ENCODE results near the gene PPP1R15B.

Gene PPP1R15B

GRCh38 chr1:204417074-204417997, 5.7 kb upstream of the PPP1R15B start:
- Histone ChIP-seq H3K9me3 (ENCODE audit: control insufficient read depth, insufficient read depth, low read depth, low read length) (no peaks in the 10 kb centered on the region), H3K36me3 (ENCODE audit: control insufficient read depth, insufficient read depth, low read length) (0 out of 2 replicates have a peak, but pooled peaks cover 4% of the 10 kb centered on the region), H3K27me3 (ENCODE audit: control insufficient read depth, insufficient read depth, low read length) (no peaks in the 10 kb centered on the region), H3K4me1 (ENCODE audit: control insufficient read depth, insufficient read depth, low read length) (peaks cover 22% of the 10 kb centered on the region), H3K27ac (ENCODE audit: low read depth, low read length) (peak overlapping the region; percentile 29; the same call in 1 of the 2 replicates), H3K4me3 (ENCODE audit: low read depth, low read length) (no peak overlapping the region), H3K9ac (ENCODE audit: low read length) (no peak overlapping the region)

- Histone ChIP-seq H3K9ac (ENCODE audit: low read length) (no peak overlapping the region), H3K4me3 (ENCODE audit: low read depth, low read length) (no peak overlapping the region), H3K27me3 (ENCODE audit: control insufficient read depth, insufficient read depth, low read length) (no peaks in the 10 kb centered on the region), H3K27ac (ENCODE audit: low read depth, low read length) (no peak overlapping the region), H3K36me3 (ENCODE audit: control insufficient read depth, insufficient read depth, low read length) (0 out of 2 replicates have a peak, but pooled peaks cover 4% of the 10 kb centered on the region), H3K4me1 (ENCODE audit: control insufficient read depth, insufficient read depth, low read length) (peaks cover 25% of the 10 kb centered on the region), H3K9me3 (ENCODE audit: control insufficient read depth, insufficient read depth, low read depth, low read length) (no peaks in the 10 kb centered on the region)
Observed at GRCh38 chr1:204416589-204417073, 5.0 kb upstream of the PPP1R15B start.

GRCh38 chr1:204415351-204415750, 3.7 kb upstream of the PPP1R15B start:
- Histone ChIP-seq H3K4me3 (ENCODE audit: low read depth, low read length) (no peak overlapping the region), H3K4me1 (ENCODE audit: control insufficient read depth, insufficient read depth, low read length) (peaks cover 22% of the 10 kb centered on the region), H3K9me3 (ENCODE audit: control insufficient read depth, insufficient read depth, low read depth, low read length) (no peaks in the 10 kb centered on the region), H3K27ac (ENCODE audit: low read depth, low read length) (no peak overlapping the region), H3K36me3 (ENCODE audit: control insufficient read depth, insufficient read depth, low read length) (peaks cover 3% of the 10 kb centered on the region), H3K27me3 (ENCODE audit: control insufficient read depth, insufficient read depth, low read length) (no peaks in the 10 kb centered on the region), H3K9ac (ENCODE audit: low read length) (no peak overlapping the region)

GRCh38 chr1:204414016-204414415, 2.4 kb upstream of the PPP1R15B start:
- H3K9ac ChIP-seq (ENCODE audit: low read length) = no peak overlapping the region
- H3K27ac ChIP-seq (ENCODE audit: low read depth, low read length) = no peak overlapping the region
- H3K4me3 ChIP-seq (ENCODE audit: low read depth, low read length) = no peak overlapping the region
- no peaks in the 10 kb centered on the region for H3K27me3 ChIP-seq (ENCODE audit: control insufficient read depth, insufficient read depth, low read length)
- H3K4me1 ChIP-seq (ENCODE audit: control insufficient read depth, insufficient read depth, low read length) = peaks cover 15% of the 10 kb centered on the region
- peaks cover 16% of the 10 kb centered on the region for H3K36me3 ChIP-seq (ENCODE audit: control insufficient read depth, insufficient read depth, low read length)
- H3K9me3 ChIP-seq (ENCODE audit: control insufficient read depth, insufficient read depth, low read depth, low read length) = no peaks in the 10 kb centered on the region

- Histone ChIP-seq H3K27me3 (ENCODE audit: control insufficient read depth, insufficient read depth, low read length) (no peaks in the 10 kb centered on the region), H3K27ac (ENCODE audit: low read depth, low read length) (0 out of 2 replicates have a peak overlapping the region, but pooled peaks have one; percentile 15), H3K36me3 (ENCODE audit: control insufficient read depth, insufficient read depth, low read length) (peaks cover 17% of the 10 kb centered on the region), H3K9ac (ENCODE audit: low read length) (no peak overlapping the region), H3K4me3 (ENCODE audit: low read depth, low read length) (no peak overlapping the region), H3K4me1 (ENCODE audit: control insufficient read depth, insufficient read depth, low read length) (peaks cover 13% of the 10 kb centered on the region), H3K9me3 (ENCODE audit: control insufficient read depth, insufficient read depth, low read depth, low read length) (no peaks in the 10 kb centered on the region)
Observed at GRCh38 chr1:204413170-204413535, 1.5 kb upstream of the PPP1R15B start.

- Histone ChIP-seq H3K27me3 (ENCODE audit: control insufficient read depth, insufficient read depth, low read length) (no peaks in the 10 kb centered on the region), H3K4me3 (ENCODE audit: low read depth, low read length) (peak overlapping the region; percentile 94), H3K36me3 (ENCODE audit: control insufficient read depth, insufficient read depth, low read length) (peaks cover 35% of the 10 kb centered on the region), H3K4me1 (ENCODE audit: control insufficient read depth, insufficient read depth, low read length) (peaks cover 5% of the 10 kb centered on the region), H3K27ac (ENCODE audit: low read depth, low read length) (peak overlapping the region; percentile 94), H3K9ac (ENCODE audit: low read length) (peak overlapping the region; percentile 96), H3K9me3 (ENCODE audit: control insufficient read depth, insufficient read depth, low read depth, low read length) (no peaks in the 10 kb centered on the region)
Observed at GRCh38 chr1:204410688-204411450, 748 bp downstream of the PPP1R15B start.

- H3K27ac ChIP-seq (ENCODE audit: low read depth, low read length) = peak overlapping the region; percentile 94; the same call in 1 of the 2 replicates
- H3K9ac ChIP-seq (ENCODE audit: low read length) = peak overlapping the region; percentile 96
- peaks cover 43% of the 10 kb centered on the region for H3K36me3 ChIP-seq (ENCODE audit: control insufficient read depth, insufficient read depth, low read length)
- no peaks in the 10 kb centered on the region for H3K9me3 ChIP-seq (ENCODE audit: control insufficient read depth, insufficient read depth, low read depth, low read length)
- peaks cover 6% of the 10 kb centered on the region for H3K4me1 ChIP-seq (ENCODE audit: control insufficient read depth, insufficient read depth, low read length)
- peak overlapping the region; percentile 94 for H3K4me3 ChIP-seq (ENCODE audit: low read depth, low read length)
- no peaks in the 10 kb centered on the region for H3K27me3 ChIP-seq (ENCODE audit: control insufficient read depth, insufficient read depth, low read length)
Observed at GRCh38 chr1:204409836-204410687, 1.6 kb downstream of the PPP1R15B start.

- Histone ChIP-seq H3K27ac (ENCODE audit: low read depth, low read length) (no peak overlapping the region), H3K4me3 (ENCODE audit: low read depth, low read length) (peak overlapping the region; percentile 94), H3K27me3 (ENCODE audit: control insufficient read depth, insufficient read depth, low read length) (no peaks in the 10 kb centered on the region), H3K4me1 (ENCODE audit: control insufficient read depth, insufficient read depth, low read length) (peaks cover 6% of the 10 kb centered on the region), H3K9ac (ENCODE audit: low read length) (peak overlapping the region; percentile 96), H3K36me3 (ENCODE audit: control insufficient read depth, insufficient read depth, low read length) (peaks cover 52% of the 10 kb centered on the region), H3K9me3 (ENCODE audit: control insufficient read depth, insufficient read depth, low read depth, low read length) (no peaks in the 10 kb centered on the region)
Observed at GRCh38 chr1:204409123-204409522, 2.5 kb downstream of the PPP1R15B start.

- no peaks in the 10 kb centered on the region for H3K27me3 ChIP-seq (ENCODE audit: control insufficient read depth, insufficient read depth, low read length)
- H3K9ac ChIP-seq (ENCODE audit: low read length) = peak overlapping the region; percentile 96
- no peaks in the 10 kb centered on the region for H3K9me3 ChIP-seq (ENCODE audit: control insufficient read depth, insufficient read depth, low read depth, low read length)
- peaks cover 57% of the 10 kb centered on the region for H3K36me3 ChIP-seq (ENCODE audit: control insufficient read depth, insufficient read depth, low read length)
- H3K4me3 ChIP-seq (ENCODE audit: low read depth, low read length) = peak overlapping the region; percentile 94
- H3K27ac ChIP-seq (ENCODE audit: low read depth, low read length) = no peak overlapping the region
- H3K4me1 ChIP-seq (ENCODE audit: control insufficient read depth, insufficient read depth, low read length) = peaks cover 6% of the 10 kb centered on the region
Observed at GRCh38 chr1:204408602-204409001, 3.0 kb downstream of the PPP1R15B start.

- Histone ChIP-seq H3K4me1 (ENCODE audit: control insufficient read depth, insufficient read depth, low read length) (peaks cover 6% of the 10 kb centered on the region), H3K27me3 (ENCODE audit: control insufficient read depth, insufficient read depth, low read length) (no peaks in the 10 kb centered on the region), H3K27ac (ENCODE audit: low read depth, low read length) (no peak overlapping the region), H3K36me3 (ENCODE audit: control insufficient read depth, insufficient read depth, low read length) (peaks cover 62% of the 10 kb centered on the region), H3K9ac (ENCODE audit: low read length) (peak overlapping the region; percentile 22), H3K4me3 (ENCODE audit: low read depth, low read length) (peak overlapping the region; percentile 94), H3K9me3 (ENCODE audit: control insufficient read depth, insufficient read depth, low read depth, low read length) (no peaks in the 10 kb centered on the region)
Observed at GRCh38 chr1:204408074-204408507, 3.5 kb downstream of the PPP1R15B start.

All from HUES6 (cell line).